Neuron (in vitro differentiated cells): ENCODE measurements around the gene ABCB1.

Experiments used
- H2AFZ ChIP-seq: one replicate; pipeline ENCODE4 v1.6.1; 2013; ENCODE audit warnings: low read depth, mild to moderate bottlenecking, inconsistent platforms, low read length, moderate library complexity
- H3K27me3 ChIP-seq: one replicate; pipeline ENCODE4 v1.6.1; 2013; ENCODE audit warnings: low read length; ENCODE audit not compliant: insufficient read depth
- H3K36me3 ChIP-seq: one replicate; pipeline ENCODE4 v1.6.1; 2013; ENCODE audit warnings: low read length; ENCODE audit not compliant: insufficient read depth
- H3K4me1 ChIP-seq: one replicate; pipeline ENCODE4 v1.6.1; 2013; ENCODE audit warnings: low read length; ENCODE audit not compliant: insufficient read depth
- H3K4me3 ChIP-seq: 2 replicates; pipeline ENCODE4 v1.5.1; 2013; ENCODE audit warnings: mild to moderate bottlenecking, low read length, moderate library complexity
- H3K9me3 ChIP-seq: one replicate; pipeline ENCODE4 v1.6.1; 2013; ENCODE audit warnings: low read length

ABCB1 gene

DNA sequence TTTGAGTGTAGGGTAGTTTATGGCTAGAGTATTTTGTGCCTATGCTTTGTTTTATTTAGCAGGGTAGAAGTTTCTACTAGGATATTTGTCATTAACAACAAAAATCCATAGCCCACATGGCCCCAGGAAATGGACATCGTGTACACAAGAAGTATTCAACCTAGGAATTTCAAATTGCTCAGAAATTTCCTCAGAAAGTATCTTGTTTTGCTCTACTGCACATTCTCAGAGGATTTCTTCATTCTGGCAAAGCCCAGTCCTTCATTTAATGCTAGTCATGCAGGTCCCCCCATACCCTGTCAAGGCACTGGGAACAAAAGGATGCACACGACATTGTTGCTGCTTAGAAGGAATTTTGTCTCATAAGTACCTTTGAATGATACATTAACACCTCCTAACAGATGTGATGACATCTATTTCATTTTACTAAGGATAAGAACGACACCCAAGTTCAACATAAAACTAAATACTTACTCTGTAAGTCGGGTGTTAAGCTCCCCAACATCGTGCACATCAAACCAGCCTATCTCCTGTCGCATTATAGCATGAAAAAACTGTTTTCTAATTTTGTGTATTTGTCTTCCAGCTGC lies 34.3 kb downstream of the ABCB1 start:
- Histone ChIP-seq H3K36me3 (no peaks in the 10 kb centered on the region), H3K4me1 (no peaks in the 10 kb centered on the region), H3K27me3 (no peaks in the 10 kb centered on the region), H3K4me3 (no peak overlapping the region), H3K9me3 (no peaks in the 10 kb centered on the region), H2AFZ (no peak overlapping the region)

DNA sequence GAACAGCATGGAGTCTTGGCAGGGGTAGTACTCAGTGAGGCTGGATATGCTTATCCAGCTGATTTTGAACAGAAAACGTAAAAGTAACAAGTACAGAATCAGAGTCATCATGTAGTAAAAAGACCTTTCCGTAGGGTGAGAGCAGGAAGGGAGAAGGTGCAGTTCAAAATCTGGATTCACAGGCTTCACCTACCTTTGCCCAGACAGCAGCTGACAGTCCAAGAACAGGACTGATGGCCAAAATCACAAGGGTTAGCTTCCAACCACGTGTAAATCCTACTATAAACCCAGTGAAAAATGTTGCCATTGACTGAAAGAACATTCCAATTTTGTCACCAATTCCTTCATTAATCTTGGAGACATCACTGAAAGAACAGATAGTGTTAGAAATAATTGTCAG lies 34.8 kb downstream of the ABCB1 start:
- Histone ChIP-seq H2AFZ (no peak overlapping the region), H3K36me3 (no peaks in the 10 kb centered on the region), H3K4me3 (no peak overlapping the region), H3K4me1 (no peaks in the 10 kb centered on the region), H3K9me3 (no peaks in the 10 kb centered on the region), H3K27me3 (no peaks in the 10 kb centered on the region)

DNA sequence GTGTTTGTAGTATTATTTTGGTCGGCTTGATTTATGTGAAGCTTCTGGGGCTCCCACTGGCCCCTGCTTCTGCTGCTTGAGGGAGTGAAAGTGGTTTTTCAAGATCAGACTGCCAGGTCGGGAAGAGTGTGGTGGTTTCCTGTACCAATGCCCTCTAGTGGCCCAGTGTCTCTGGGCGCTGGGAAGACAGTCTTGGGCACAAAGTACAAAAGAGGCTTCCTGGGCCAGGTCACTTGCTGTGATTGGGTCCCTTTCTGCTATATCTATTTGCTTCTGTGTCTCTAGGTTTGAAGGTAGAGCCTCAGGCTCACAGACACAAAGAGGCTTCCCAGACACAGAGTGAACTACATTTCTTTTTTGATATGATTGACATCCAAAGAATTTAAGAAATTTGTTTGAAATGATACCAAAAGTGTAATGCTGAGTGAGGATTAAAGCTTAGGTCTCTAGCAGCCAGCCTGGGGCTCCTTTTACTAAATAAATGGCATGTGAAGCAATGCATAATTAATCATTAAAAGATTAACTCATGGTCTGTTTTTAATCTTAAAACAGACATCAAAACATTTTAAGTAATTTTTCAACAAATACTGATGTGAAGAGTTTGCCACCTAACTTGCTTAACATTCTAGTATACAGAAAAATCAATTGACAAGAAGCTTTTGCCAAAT lies 36.3 kb downstream of the ABCB1 start:
- no peak overlapping the region for H3K4me3 ChIP-seq
- no peaks in the 10 kb centered on the region for H3K9me3 ChIP-seq
- H3K4me1 ChIP-seq: no peaks in the 10 kb centered on the region
- H2AFZ ChIP-seq: no peak overlapping the region
- no peaks in the 10 kb centered on the region for H3K36me3 ChIP-seq
- no peaks in the 10 kb centered on the region for H3K27me3 ChIP-seq

DNA sequence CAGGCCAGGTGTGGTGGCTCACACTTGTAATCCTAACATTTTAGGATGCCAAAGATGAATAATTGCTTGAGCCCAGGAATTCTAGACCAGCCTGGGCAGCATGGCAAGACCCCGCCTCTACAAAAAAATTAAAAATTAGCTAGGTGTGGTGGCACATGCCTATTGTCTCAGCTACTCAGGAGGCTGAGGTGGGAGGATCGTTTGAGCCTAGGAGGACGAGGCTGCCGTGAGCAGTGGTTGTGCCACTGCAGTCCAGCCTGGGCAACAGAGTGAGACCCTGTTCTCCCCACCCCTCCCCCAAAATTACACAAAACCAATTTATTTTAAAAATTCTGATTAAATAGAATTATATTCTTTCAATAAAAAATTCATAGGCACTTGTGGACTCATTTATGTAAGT lies 39.0 kb downstream of the ABCB1 start:
- no peak overlapping the region for H2AFZ ChIP-seq
- H3K36me3 ChIP-seq: no peaks in the 10 kb centered on the region
- H3K4me3 ChIP-seq: no peak overlapping the region
- no peaks in the 10 kb centered on the region for H3K27me3 ChIP-seq
- H3K9me3 ChIP-seq: no peaks in the 10 kb centered on the region
- no peaks in the 10 kb centered on the region for H3K4me1 ChIP-seq

DNA sequence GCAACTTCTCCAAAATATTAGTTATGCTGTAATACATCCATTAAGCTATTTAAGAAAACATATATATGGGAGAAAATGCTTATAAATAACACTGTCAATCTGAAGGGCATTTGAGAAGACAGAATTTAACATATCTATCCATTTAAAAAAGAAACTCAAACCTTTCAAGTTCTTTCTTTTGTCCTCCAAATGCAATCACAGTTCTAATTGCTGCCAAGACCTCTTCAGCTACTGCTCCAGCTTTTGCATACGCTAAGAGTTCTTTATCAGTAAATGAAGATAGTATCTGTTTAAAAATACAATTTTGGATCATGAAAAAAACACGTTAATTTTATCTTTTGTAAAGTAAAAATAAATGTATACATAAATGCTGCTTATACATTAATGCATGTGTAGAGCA lies 39.6 kb downstream of the ABCB1 start:
- H3K36me3 ChIP-seq: no peaks in the 10 kb centered on the region
- no peak overlapping the region for H3K4me3 ChIP-seq
- H3K27me3 ChIP-seq: no peaks in the 10 kb centered on the region
- H2AFZ ChIP-seq: no peak overlapping the region
- H3K9me3 ChIP-seq: no peaks in the 10 kb centered on the region
- no peaks in the 10 kb centered on the region for H3K4me1 ChIP-seq

DNA sequence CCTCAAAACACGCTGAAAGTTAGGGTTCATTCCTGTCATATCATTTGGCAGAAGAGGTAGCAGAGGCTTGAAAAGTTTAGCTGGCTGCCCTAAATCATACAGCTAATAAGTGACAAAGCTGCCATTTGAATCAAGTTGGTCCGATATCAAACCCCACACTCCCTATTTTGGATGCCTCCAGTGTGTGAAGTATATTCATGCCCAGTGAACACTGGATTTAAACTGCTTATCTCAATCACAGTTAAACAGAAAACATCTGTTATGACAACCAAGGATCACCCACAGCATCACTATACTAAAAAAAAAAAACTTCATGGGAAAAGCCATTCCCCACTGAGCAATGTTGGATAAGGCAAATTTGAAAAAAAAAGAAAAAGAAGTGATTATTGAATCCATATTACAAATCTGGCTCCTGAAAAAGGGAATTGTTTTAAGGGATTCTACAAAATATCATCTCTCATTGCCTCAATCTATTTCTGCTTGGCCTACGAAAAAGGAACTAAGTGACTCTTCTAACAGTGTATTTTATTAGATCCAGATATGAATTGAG lies 48.3 kb downstream of the ABCB1 start:
- Histone ChIP-seq H3K9me3 (no peaks in the 10 kb centered on the region), H3K4me1 (no peaks in the 10 kb centered on the region), H3K36me3 (no peaks in the 10 kb centered on the region), H2AFZ (no peak overlapping the region), H3K27me3 (no peaks in the 10 kb centered on the region), H3K4me3 (no peak overlapping the region)

DNA sequence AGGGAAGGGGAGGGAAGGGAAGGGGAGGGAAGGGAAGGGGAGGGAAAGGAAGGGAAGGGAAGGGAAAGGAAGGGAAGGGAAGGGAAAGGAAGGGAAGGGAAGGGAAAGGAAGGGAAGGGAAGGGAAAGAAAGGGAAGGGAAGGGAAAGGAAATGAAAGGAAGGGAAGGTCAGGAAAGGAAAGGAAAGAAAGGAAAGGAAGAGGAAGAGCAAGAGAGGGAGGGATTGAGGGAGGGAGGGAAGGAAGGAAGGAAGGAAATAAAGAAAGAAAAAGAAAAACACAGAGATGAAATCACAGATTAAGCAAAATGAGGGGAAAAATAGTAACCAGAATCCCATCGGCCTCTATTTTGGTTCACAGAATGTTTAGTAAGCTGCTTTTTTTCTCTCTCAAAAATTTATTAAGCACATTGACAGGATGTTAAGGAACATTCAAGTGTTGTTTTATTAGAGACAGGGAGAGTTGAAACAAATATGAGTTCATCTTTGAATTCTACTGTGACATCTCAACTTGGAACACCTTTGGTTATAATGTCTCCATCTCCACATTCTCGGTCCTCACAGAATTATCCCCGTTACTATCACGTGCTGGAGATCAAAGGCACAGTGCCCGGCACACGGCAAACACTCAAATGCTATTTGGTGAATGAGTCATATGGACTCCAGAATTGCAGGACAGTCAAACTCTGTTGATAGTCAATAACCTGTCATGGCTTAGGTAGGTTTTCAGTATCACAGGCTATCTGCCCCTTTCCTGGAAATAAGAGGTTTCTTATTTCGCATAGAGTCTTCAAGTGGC lies 52.4 kb downstream of the ABCB1 start:
- Histone ChIP-seq H3K9me3 (no peaks in the 10 kb centered on the region), H3K27me3 (no peaks in the 10 kb centered on the region), H2AFZ (no peak overlapping the region), H3K4me3 (no peak overlapping the region), H3K4me1 (no peaks in the 10 kb centered on the region), H3K36me3 (no peaks in the 10 kb centered on the region)

DNA sequence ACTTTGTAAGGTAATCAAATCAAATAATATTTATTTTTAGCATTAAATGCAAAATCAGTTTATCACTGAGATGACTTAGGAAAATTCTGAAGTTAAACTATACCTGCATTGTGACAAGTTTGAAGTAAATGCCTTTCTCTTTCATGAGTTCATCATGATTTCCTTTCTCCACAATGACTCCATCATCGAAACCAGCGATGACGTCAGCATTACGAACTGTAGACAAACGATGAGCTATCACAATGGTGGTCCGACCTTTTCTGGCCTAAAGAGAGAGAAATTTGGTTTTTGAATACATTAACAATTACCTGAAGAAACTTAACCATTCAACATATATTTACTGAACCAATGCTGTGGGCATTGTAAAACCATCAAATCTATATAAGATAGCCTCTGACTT lies 54.9 kb downstream of the ABCB1 start:
- Histone ChIP-seq H3K4me1 (no peaks in the 10 kb centered on the region), H3K36me3 (no peaks in the 10 kb centered on the region), H3K27me3 (no peaks in the 10 kb centered on the region), H2AFZ (no peak overlapping the region), H3K4me3 (no peak overlapping the region), H3K9me3 (no peaks in the 10 kb centered on the region)

DNA sequence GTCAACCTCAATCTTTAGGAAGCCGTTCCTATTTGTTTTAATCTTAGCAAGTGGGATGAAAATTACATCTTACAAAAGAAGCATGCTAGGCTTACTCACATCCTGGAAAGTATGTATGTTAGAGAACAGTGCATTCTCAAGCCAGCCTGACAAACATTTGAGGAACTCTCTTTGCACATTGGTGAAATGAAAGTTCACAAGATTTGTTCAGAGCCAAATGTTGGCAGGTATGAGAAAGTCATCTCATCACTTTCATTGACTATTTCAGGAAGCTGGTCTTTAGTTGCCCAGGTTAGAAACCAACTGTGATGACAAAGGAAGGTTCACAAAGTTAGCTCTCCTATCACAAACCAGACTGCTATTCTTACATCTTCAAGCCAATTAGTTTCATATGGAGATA lies 57.1 kb downstream of the ABCB1 start:
- H2AFZ ChIP-seq: no peak overlapping the region
- H3K36me3 ChIP-seq: no peaks in the 10 kb centered on the region
- no peaks in the 10 kb centered on the region for H3K9me3 ChIP-seq
- no peaks in the 10 kb centered on the region for H3K4me1 ChIP-seq
- no peaks in the 10 kb centered on the region for H3K27me3 ChIP-seq
- H3K4me3 ChIP-seq: no peak overlapping the region

DNA sequence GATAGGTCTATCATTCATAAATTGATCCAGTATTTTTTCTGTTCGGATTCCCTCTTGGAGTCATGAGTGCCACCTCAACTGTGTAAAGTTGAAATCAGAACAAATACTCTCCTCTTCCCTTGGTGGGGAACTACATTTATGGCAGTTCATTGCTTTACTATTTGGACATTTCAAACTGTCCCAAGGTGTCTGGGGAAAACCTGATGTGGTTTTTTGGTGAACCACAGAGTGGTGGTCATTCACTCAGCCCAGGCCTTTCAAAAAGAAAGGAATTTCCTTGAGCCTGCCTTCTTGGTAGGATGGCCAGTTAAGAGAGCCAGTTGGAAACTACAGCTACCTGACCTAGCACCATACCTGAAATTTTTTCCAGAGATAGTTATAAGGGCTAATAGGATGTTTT lies 59.0 kb downstream of the ABCB1 start:
- H3K36me3 ChIP-seq: no peaks in the 10 kb centered on the region
- H3K4me3 ChIP-seq: no peak overlapping the region
- no peaks in the 10 kb centered on the region for H3K4me1 ChIP-seq
- H2AFZ ChIP-seq: no peak overlapping the region
- no peaks in the 10 kb centered on the region for H3K27me3 ChIP-seq
- no peaks in the 10 kb centered on the region for H3K9me3 ChIP-seq

DNA sequence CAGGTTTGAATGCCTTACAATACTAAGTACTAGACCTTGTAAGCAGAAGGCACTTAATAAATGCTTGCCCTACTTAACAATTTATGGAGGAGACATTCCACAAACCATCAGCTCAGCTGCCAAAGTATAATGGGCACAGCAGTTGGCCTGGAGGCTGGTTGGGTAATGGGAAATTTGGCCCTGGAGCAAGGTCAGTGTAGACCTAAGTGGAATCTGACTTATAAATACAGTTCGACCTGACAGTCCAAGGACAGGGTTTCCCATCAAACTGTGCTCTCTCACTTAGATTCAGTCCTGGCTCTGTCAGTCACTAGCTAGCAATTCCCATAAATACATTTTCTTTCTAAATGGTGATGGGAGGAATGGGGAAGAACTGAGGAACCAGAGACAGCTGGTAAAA lies 62.6 kb downstream of the ABCB1 start:
- H3K4me1 ChIP-seq: no peaks in the 10 kb centered on the region
- H2AFZ ChIP-seq: no peak overlapping the region
- H3K9me3 ChIP-seq: no peaks in the 10 kb centered on the region
- H3K36me3 ChIP-seq: no peaks in the 10 kb centered on the region
- H3K27me3 ChIP-seq: no peaks in the 10 kb centered on the region
- H3K4me3 ChIP-seq: no peak overlapping the region

DNA sequence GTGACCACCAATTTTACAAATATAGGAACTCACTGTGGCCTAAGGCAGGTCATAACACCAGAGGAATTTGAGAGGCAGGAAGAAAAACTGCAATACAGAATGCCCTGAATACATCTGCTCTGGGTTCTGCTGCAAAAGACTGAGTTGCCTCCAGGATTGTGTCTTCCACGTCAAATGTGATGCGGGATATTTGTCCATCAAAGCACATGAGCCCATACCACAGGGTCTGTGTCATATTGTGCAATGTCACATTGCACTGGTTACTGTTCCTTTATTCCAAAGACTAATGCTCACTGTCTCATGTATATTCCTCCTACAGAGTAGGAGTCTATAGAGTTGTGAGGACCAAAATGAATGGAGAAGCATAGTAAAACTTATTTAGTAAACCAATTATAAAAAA lies 66.6 kb downstream of the ABCB1 start:
- H2AFZ ChIP-seq: no peak overlapping the region
- H3K9me3 ChIP-seq: no peaks in the 10 kb centered on the region
- H3K4me1 ChIP-seq: no peaks in the 10 kb centered on the region
- H3K36me3 ChIP-seq: no peaks in the 10 kb centered on the region
- H3K4me3 ChIP-seq: no peak overlapping the region
- no peaks in the 10 kb centered on the region for H3K27me3 ChIP-seq

DNA sequence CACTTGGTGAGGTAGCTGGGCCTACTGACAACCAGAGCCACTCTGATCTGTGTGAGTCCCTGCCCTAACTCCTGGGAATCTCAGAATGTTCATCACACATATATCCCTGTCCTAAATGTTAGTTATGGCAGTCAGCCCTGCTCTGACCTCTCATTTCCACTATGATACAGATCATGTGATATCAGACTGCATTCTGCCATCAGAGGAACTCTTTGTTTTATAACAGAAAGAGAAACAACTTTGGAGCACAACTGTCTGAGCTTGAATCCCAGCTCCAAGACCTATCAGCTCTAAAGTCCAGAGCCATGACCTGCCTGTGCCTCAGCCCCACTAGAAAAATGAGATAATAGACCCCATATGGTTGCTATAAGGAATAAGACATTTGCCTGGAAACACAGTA lies 70.6 kb downstream of the ABCB1 start:
- Histone ChIP-seq H2AFZ (no peak overlapping the region), H3K36me3 (no peaks in the 10 kb centered on the region), H3K27me3 (no peaks in the 10 kb centered on the region), H3K4me3 (no peak overlapping the region), H3K4me1 (no peaks in the 10 kb centered on the region), H3K9me3 (no peaks in the 10 kb centered on the region)
